HG03565 (cell line): ENCODE data around the gene ERF.

Source experiments
- ATAC-seq: cut with Tn5 transposase; IDR thresholded peaks from one replicate; pipeline ENCODE4 v1.9.1; 2021; ENCODE audit warnings: mild to moderate bottlenecking, moderate library complexity; ENCODE audit not compliant: unreplicated experiment

Gene ERF

GRCh38 chr19:42219812-42220750 lies 34.8 kb downstream of the ERF start, which contains the start of gene ZNF526:
Gene ZNF526, plus strand, starts transcription at chr19:42220312. Its CDS starts 4,092 bp downstream, at chr19:42224404.
- peak; percentile 68 for ATAC-seq

GRCh38 chr19:42217520-42218437 lies 37.1 kb downstream of the ERF start, which contains the start of gene DEDD2:
Gene DEDD2, minus strand, starts transcription at chr19:42217677. Its CDS starts 670 bp downstream, at chr19:42217007.
- ATAC-seq = peak; percentile 68

DNA sequence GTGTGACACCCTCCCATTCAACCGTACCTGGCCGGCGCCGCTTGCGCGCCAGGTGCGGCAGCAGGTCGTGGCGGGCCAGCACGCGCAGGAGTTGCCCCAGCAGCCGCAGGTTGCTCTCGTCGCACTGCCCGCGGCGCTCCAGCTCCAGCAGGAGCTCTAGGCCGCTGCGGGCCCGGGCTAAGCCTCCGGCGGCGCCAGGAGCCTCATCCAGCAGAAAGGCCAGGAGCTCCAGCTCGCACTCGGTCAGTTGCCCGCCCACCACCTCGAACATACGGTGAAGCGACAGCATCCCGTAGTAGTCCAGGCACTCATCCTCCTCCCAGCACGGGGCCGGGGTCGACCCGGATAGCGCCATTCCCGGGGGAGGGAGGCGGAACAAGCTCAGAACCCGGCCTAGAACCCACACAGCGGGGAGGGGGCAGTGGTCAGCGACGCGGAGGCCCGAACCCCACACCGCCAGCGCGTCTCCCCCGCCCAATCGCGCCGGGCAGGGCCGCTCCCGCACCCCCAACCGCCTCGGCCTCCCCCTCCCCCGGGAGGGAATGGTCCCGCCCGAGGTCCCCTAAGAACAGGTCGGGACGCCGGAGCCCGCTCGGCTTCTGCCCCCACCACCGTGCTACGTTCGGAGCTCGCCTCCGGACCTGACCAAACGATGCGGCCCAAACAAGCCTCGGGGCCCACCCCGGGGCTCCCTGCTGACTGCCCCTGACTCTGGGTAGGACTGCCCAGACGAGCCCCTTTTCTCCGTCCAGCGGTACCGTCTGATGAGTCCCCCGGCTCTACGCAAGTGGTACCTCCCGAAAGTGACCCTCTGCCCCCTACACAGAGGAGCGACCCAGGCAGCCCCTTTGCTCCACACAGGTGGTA lies 38.0 kb downstream of the ERF start:
- ATAC-seq = peak; percentile 2

GRCh38 chr19:42214810-42215485 lies 40.0 kb downstream of the ERF start:
- no peak for ATAC-seq

DNA sequence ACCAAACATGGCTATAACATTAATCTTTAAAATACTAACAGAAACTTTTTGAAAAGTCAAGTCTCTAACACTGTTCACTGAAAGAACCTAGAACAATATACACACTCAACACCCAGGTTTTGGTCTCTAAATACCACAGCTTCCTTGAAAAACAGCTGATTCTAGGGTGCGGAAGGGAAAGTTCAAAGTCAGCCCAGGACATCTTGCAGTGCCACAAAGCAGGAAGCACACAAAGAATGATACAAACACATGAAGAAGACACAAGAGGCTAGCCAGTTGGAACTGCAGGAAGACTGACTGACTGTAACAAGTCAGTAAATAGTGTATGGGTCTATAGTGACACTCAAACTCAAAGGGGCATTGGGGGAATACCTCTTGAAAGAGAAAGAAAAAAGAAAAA lies 42.0 kb downstream of the ERF start:
- no peak for ATAC-seq

- ATAC-seq = no peak
Observed at GRCh38 chr19:42208612-42209011, 46.3 kb downstream of the ERF start.

DNA sequence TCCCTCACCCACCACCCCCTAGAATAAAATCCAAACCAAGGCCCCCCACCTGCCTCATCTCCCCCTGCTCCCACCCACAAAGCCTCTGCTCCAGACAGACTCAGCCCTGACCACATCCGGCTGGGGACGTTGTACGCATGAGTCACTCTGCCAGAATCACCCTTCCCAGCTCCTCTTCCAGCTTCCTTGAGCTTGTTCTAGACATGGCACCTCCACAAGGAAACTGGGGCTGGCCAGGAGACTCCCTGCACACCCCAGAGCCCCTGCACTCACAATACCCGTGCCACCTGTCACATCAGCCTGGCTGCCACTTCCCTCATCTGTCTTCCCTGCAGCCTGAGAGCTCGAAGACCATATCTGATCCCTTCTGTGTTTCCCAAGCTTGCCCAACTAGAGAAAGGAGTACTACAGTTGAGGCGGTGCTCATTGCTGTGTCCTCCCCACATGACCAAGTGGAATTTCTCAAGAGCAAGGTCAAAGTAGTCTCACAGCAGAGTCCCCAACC lies 47.1 kb downstream of the ERF start:
- ATAC-seq = no peak

- ATAC-seq = no peak
Observed at GRCh38 chr19:42206871-42207755, 47.8 kb downstream of the ERF start.

GRCh38 chr19:42204664-42205063 lies 50.3 kb downstream of the ERF start:
- no peak for ATAC-seq

GRCh38 chr19:42203700-42204099 lies 51.2 kb downstream of the ERF start:
- no peak for ATAC-seq

- ATAC-seq = no peak
Observed at GRCh38 chr19:42202290-42202880, 52.5 kb downstream of the ERF start.

DNA sequence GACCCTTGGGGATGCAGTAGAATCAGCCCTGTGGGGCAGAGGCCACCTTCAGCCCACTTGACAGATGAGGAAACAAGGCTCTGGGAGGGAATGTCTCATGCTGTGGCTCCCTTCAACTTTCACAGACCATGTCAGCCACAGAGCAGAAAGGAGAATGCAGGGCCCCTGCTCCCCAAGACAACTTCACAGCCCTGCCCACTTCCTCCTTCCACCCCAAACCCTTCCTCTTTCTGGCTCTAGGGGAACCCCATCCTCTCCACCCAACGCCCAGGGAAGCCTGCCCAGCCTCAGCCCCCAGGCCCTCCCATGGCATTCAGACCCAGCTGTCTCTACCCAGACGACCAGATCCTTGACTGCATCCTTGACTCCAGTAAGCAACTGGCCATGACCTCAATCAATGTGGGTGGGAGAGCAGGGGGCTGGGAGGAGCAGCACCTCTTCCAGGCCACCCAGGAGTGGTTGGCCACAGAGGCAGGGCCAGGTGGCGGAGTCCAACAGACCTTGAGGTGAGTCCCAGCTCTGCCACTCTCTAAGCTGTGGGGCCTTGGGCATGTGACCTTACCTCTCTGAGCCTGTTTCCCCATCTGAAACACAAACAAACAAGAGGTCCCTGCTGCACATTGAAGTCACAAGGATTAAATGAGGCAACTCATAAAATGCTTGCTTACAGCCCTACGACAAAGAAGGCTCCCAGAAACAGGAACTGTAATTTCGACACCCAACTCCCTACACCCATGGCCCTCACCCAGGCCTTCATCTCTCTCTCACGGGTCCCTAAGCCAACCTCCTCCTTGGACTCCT lies 53.2 kb downstream of the ERF start:
- ATAC-seq = no peak

DNA sequence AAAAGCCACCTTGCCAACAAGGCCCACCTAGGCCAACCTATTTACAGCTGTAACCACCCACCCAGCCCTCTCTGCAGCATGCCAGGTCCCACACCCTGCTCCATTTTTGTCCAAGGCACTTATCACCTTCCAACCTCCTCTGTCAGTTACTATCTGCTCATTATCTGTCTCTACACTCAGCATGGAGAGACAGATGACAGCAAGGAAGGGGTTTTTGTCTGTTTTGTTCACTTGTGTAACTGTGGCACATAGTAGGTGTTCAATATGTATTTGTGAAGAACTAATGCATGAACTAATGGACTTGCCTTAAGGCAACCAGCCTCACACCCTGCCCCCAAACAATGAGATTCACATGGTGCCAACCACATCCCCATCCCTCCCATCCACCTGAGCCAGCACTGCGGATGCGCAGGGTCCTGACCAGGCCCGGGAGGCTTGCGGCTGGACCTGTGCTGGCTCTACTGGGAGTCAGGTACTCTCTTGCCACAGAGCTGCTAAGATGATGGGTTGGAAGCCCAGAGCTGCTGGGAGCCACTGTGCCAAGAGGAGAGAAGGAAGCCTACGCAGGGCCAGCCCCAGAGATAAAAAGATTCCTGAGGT lies 54.7 kb downstream of the ERF start:
- ATAC-seq = no peak

DNA sequence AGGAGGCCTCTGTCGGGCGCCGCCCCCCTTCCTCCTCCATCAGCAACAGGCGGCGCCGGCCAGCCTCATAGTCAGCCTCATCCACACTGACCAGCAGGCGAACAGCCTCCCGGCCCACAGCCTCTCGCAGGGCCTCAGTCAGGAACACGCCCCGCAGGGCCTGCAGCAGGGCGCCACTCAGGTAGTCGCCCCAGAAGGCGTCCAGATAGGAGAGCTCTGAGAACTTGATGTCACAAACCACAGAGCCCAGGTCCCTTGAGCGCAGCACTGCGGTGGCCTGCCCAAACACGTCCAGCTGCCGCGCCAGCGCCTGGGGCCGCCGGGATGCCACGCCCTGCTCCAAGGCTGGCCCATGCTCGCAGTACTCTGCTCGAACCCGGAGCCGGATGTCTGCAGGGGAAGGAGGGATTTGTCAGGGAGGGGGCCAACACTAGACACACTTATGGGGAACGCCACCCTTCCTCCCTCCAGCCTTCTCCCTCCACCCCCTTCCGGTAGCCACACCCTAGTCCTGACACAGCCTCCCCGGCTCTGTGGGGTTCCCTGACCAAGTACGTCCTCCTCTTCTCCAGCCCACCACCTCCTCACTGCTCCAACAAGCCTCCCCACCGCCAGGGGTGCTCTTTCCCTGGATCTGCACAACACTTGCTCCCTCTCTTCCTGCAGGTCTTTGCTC lies 55.4 kb downstream of the ERF start:
- ATAC-seq = no peak

- no peak for ATAC-seq
Observed at GRCh38 chr19:42198676-42199439, 56.1 kb downstream of the ERF start.
